Epithelial cell of esophagus (primary cell): ENCODE results near the gene MAP2K5.

Experiments used
- DNase-seq: peaks from one replicate; pipeline ENCODE4 v3.0.0; 2010; ENCODE audit warnings: low read depth
- H3K4me3 ChIP-seq: 2 replicates; pipeline ENCODE4 v1.5.1; 2011; ENCODE audit warnings: mild to moderate bottlenecking, low read length, control low read depth
- TF ChIP-seq, protein P1 (sequence below): IDR thresholded peaks from 2 replicates; pipeline ENCODE4 v1.5.1; 2011; ENCODE audit warnings: low read depth, mild to moderate bottlenecking, low read length, control low read depth, inconsistent platforms; ENCODE audit not compliant: insufficient read depth; ENCODE audit errors: missing control alignments

Gene MAP2K5

DNA sequence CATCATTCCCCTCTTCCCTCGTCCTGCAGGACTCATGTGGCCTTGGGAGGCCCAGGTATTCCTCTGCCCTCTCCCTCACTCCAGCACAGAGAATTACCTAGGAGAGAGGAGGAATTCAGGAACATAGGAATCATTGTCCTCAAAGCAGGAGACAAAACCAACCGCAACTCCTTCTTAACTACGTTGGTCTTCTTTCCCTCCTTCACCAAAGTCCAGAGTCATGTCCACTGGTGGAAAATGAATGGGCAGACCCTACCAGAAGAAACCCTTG lies 227.8 kb downstream of the MAP2K5 start:
- TF ChIP-seq, protein P1, sequence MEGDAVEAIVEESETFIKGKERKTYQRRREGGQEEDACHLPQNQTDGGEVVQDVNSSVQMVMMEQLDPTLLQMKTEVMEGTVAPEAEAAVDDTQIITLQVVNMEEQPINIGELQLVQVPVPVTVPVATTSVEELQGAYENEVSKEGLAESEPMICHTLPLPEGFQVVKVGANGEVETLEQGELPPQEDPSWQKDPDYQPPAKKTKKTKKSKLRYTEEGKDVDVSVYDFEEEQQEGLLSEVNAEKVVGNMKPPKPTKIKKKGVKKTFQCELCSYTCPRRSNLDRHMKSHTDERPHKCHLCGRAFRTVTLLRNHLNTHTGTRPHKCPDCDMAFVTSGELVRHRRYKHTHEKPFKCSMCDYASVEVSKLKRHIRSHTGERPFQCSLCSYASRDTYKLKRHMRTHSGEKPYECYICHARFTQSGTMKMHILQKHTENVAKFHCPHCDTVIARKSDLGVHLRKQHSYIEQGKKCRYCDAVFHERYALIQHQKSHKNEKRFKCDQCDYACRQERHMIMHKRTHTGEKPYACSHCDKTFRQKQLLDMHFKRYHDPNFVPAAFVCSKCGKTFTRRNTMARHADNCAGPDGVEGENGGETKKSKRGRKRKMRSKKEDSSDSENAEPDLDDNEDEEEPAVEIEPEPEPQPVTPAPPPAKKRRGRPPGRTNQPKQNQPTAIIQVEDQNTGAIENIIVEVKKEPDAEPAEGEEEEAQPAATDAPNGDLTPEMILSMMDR = no peak
- H3K4me3 ChIP-seq = no peak overlapping the region
- no peak for DNase-seq

DNA sequence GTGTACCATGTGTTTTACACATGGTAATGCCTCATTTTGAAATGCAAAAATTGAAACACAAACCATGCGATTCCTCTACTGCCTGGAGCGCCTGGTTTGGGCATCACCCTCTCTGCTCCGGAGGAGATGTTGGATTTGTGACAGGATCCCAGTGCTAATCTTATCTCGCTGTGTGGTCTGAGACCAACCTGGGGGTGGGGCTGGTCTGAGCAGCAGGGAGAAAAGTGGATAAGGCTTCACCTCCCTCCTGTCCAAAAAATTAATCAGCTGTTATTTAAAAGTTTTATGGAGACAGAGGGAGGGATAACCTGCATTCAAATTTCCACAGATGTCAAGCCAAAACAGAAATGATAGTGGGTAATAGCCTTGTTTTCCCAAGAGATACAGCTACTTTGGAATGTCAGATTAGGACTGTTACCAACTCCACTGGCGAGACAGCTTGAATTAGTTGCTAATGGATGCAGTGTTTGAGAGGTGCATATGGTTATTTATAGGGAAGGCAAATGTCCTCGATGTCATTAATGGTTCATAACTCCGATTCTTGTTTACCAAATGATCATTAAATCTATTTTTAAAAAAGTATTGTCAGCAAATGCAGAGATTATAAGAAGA lies 228.8 kb downstream of the MAP2K5 start:
- no peak overlapping the region for H3K4me3 ChIP-seq
- no peak for DNase-seq
- TF ChIP-seq, protein P1 = no peak

DNA sequence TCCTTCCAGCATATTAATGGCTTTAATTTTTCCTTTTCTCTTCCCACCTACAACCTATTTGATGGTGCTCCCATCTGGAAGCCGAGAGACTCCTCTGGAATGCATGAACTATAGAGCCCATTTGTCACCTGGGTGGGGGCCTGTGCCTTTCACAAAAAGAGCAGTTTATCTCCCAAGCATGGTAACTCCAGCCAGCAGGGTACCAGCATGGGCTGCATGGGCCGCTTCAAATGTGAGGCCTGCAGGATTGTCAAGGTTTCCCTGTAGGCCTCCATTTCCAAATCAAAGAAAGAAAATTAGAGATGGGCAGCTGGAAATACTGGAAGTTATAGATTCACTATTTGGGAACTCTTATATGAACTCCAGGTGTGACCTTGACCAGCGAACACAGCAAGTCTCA lies 232.1 kb downstream of the MAP2K5 start:
- no peak for DNase-seq
- TF ChIP-seq, protein P1 = no peak
- no peak overlapping the region for H3K4me3 ChIP-seq

DNA sequence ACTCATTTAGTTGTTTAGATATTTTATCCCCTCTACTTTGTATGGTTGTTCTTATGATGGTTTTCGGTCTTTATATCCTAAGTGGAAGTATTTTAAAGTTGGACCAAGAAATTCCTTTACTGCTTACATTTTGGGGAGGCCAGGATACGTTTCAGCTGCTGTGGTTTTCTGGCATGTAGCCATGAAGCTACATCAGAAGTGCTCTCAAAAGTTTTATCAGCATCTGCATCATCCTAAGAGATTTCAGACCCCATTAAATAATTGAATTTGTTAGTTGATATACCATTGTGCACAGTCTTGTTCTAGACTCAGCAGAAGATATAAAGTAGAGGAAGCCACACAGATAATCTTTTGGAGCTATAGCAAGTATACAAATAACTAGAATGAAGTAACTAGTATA lies 232.7 kb downstream of the MAP2K5 start:
- no peak for DNase-seq
- TF ChIP-seq, protein P1 = no peak
- no peak overlapping the region for H3K4me3 ChIP-seq

DNA sequence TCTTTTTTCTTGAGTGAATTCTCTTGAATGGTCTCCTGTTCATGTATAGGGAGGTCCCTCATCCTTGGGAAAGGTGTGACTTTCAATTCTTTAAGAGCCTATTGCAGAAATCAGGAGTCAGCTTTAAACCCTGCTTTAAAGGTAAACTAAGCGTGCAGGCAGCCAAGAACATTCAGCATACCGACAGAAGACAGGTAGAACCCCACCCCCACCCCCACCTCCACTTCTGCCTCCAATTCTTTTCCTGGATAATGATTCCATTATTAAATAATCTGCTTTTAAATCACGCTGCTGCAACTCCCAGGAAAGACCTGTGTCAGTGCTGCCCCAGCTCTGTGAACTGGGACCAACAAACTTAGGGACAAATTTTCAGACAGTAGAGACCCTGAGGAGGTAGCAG lies 233.5 kb downstream of the MAP2K5 start:
- TF ChIP-seq, protein P1 = no peak
- DNase-seq = no peak
- H3K4me3 ChIP-seq = no peak overlapping the region

DNA sequence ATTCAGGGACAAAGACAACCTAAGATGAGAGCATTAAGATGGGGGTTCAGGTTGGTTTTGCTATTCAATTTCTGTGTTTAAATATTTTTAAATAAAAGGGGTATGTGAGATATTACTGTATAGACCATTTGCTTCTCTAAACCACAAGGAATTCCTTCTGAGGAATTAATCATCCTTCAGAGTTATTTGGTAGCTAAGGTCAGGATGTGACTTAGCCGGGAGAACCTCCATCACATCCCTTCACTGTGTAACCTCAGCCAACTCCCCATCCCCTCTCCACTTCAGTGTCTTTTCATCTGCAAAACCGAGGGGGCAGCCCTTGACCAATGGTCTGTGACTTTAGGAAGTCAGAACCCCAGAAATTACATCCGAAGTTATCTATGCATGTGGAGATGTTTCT lies 234.1 kb downstream of the MAP2K5 start:
- H3K4me3 ChIP-seq = no peak overlapping the region
- no peak for DNase-seq
- TF ChIP-seq, protein P1 = no peak

DNA sequence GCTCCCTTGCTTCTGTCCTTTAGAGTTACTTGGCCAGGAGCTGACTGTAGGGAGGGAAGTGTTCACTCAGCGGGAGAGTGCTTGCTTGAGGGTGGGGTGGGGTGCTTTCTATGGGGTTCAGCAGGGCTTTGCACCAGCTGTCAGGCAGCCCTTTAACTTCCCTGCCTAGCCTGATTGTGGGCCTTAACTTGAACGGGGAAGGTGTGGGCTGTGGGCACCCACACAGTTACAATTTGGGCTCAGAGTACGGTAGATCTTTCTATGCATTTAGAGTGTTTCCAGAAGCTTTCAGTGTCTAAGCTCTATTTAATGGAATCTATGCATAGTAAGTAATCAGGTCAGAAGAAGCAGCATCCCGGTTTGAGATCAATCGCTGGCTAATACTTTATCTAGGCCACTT lies 234.6 kb downstream of the MAP2K5 start:
- TF ChIP-seq, protein P1 = no peak
- no peak for DNase-seq
- no peak overlapping the region for H3K4me3 ChIP-seq
